ENCODE measurements around the gene PCBD1. TPM values are rescaled to one million over a fixed set of nuclear protein-coding genes. Genes with fewer than 3 reads are reported as not detected.

The PCBD1 gene
- total RNA-seq, 2 donors from 2014 or later, result 40.5 to 67.7 TPM

GRCh38 chr10:70836319-70836718 lies 52.0 kb downstream of the PCBD1 start:
- ATAC-seq, result no peak
- H3K4me1 ChIP-seq, result peaks cover 25% of the 10 kb centered on the region
- H3K4me3 ChIP-seq, result no peak overlapping the region
- intact Hi-C loops (cut with DNase I), result no loop called here
- no peak for DNase-seq
- no peaks in the 10 kb centered on the region for H3K36me3 ChIP-seq (replicated peaks in 1 of 2; ENCODE audit: insufficient read depth in 1 of 2, low read depth in 2 of 2)
- peak overlapping the region in 2 of 4 donors; percentile 14 to 29 for H3K27ac ChIP-seq
- no peaks in the 10 kb centered on the region for H3K9me3 ChIP-seq
- TF ChIP-seq CTCF (IDR thresholded peaks at IDR 0.05) (no peak), POLR2A (IDR thresholded peaks at IDR 0.05) (no peak)
- WGBS, 2 donors, result 91 to 93% methylated on average over 2 of the region's 2 CpGs
- no peaks in the 10 kb centered on the region for H3K27me3 ChIP-seq

- TF ChIP-seq CTCF (IDR thresholded peaks at IDR 0.05) (no peak), POLR2A (IDR thresholded peaks at IDR 0.05) (no peak)
- H3K36me3 ChIP-seq (replicated peaks in 1 of 2; ENCODE audit: insufficient read depth in 1 of 2, low read depth in 2 of 2), result no peaks in the 10 kb centered on the region
- no peak for ATAC-seq
- intact Hi-C loops (cut with DNase I), result no loop called here
- no peak overlapping the region for H3K27ac ChIP-seq
- DNase-seq, result no peak
- peaks cover 25% of the 10 kb centered on the region for H3K4me1 ChIP-seq
- H3K4me3 ChIP-seq, result no peak overlapping the region
- H3K9me3 ChIP-seq, result no peaks in the 10 kb centered on the region
- 78 to 90% methylated on average over 7 of the region's 7 CpGs for WGBS, 2 donors
- no peaks in the 10 kb centered on the region for H3K27me3 ChIP-seq
Observed at GRCh38 chr10:70834441-70835151, 53.8 kb downstream of the PCBD1 start.

- WGBS, 2 donors, result 91 to 94% methylated on average over 5 of the region's 5 CpGs
- TF ChIP-seq POLR2A (IDR thresholded peaks at IDR 0.05) (no peak), CTCF (IDR thresholded peaks at IDR 0.05) (no peak)
- intact Hi-C loops (cut with DNase I), result no loop called here
- no peak for DNase-seq
- ATAC-seq, result no peak
- Histone ChIP-seq H3K27me3 (no peaks in the 10 kb centered on the region), H3K4me3 (no peak overlapping the region), H3K27ac (no peak overlapping the region), H3K9me3 (no peaks in the 10 kb centered on the region), H3K36me3 (replicated peaks in 1 of 2; ENCODE audit: insufficient read depth in 1 of 2, low read depth in 2 of 2) (no peaks in the 10 kb centered on the region), H3K4me1 (peaks cover 25% of the 10 kb centered on the region)
Observed at GRCh38 chr10:70834021-70834420, 54.3 kb downstream of the PCBD1 start.

- H3K36me3 ChIP-seq (replicated peaks in 1 of 2; ENCODE audit: insufficient read depth in 1 of 2, low read depth in 2 of 2), result no peaks in the 10 kb centered on the region
- ATAC-seq (no peak), DNase-seq (no peak)
- WGBS, 2 donors, result 83 to 87% methylated on average over 2 of the region's 2 CpGs
- peaks cover 25% of the 10 kb centered on the region for H3K4me1 ChIP-seq
- H3K27me3 ChIP-seq, result no peaks in the 10 kb centered on the region
- peak overlapping the region in 1 of 4 donors; percentile 52 for H3K27ac ChIP-seq
- TF ChIP-seq POLR2A (IDR thresholded peaks at IDR 0.05) (no peak), CTCF (IDR thresholded peaks at IDR 0.05) (no peak)
- H3K4me3 ChIP-seq, result no peak overlapping the region
- intact Hi-C loops (cut with DNase I), result no loop called here
- H3K9me3 ChIP-seq, result no peaks in the 10 kb centered on the region
Observed at GRCh38 chr10:70833601-70834000, 54.8 kb downstream of the PCBD1 start.

Other genes with a start within 250 kb of the PCBD1 start
- gene ADAMTS14, start 216.1 kb downstream of the PCBD1 start, total RNA-seq, result under 1 TPM in 1 of 2 donors, not detected in 1; 0.33 TPM
- not detected for gene TBATA, start 103.2 kb downstream of the PCBD1 start, total RNA-seq
- 10 to 100 TPM; 36.3 to 43.8 TPM for gene SGPL1, start 72.6 kb downstream of the PCBD1 start, total RNA-seq